ENCODE data around the gene HAPLN3. TPM values are rescaled to one million over a fixed set of nuclear protein-coding genes. Genes with fewer than 3 reads are reported as not detected.

HAPLN3 gene
- total RNA-seq, 1 donor: 18.8 TPM

- peaks cover 14% of the 10 kb centered on the region for H3K27me3 ChIP-seq (ENCODE audit: insufficient read depth, low read length)
- no peak overlapping the region for H3K4me2 ChIP-seq (ENCODE audit: insufficient read depth, low read length)
- DNase-seq (ENCODE audit: insufficient read length, low spot score, missing footprints): peak; percentile 80
- no peaks in the 10 kb centered on the region for H4K20me1 ChIP-seq (ENCODE audit: insufficient read depth, low read length)
- no peaks in the 10 kb centered on the region for H3K4me1 ChIP-seq (ENCODE audit: insufficient read depth, low read length)
- no peaks in the 10 kb centered on the region for H3K79me2 ChIP-seq (ENCODE audit: insufficient read depth, low read length)
- no peaks in the 10 kb centered on the region for H3K36me3 ChIP-seq (ENCODE audit: insufficient read depth, low read length)
- no peaks in the 10 kb centered on the region for H3K9me3 ChIP-seq (ENCODE audit: low read depth, low read length)
- no peak overlapping the region for H3K27ac ChIP-seq (ENCODE audit: low read depth, low read length)
- no peak for TF ChIP-seq CTCF (IDR thresholded peaks at IDR 0.05; ENCODE audit: extremely low read depth, low read depth, low read length)
- H3K4me3 ChIP-seq (ENCODE audit: insufficient read depth, low read length): no peak overlapping the region
- no peak overlapping the region for H2AFZ ChIP-seq (ENCODE audit: low read length)
Observed at GRCh38 chr15:88864861-88865497, 30.4 kb downstream of the HAPLN3 start.

- H4K20me1 ChIP-seq (ENCODE audit: insufficient read depth, low read length): no peaks in the 10 kb centered on the region
- no peak overlapping the region for H3K4me2 ChIP-seq (ENCODE audit: insufficient read depth, low read length)
- H3K36me3 ChIP-seq (ENCODE audit: insufficient read depth, low read length): no peaks in the 10 kb centered on the region
- no peak overlapping the region for H3K27ac ChIP-seq (ENCODE audit: low read depth, low read length)
- H3K9me3 ChIP-seq (ENCODE audit: low read depth, low read length): no peaks in the 10 kb centered on the region
- no peaks in the 10 kb centered on the region for H3K79me2 ChIP-seq (ENCODE audit: insufficient read depth, low read length)
- H3K27me3 ChIP-seq (ENCODE audit: insufficient read depth, low read length): peaks cover 2% of the 10 kb centered on the region
- no peaks in the 10 kb centered on the region for H3K4me1 ChIP-seq (ENCODE audit: insufficient read depth, low read length)
- peak; percentile 18 for DNase-seq (ENCODE audit: insufficient read length, low spot score, missing footprints)
- TF ChIP-seq CTCF (IDR thresholded peaks at IDR 0.05; ENCODE audit: extremely low read depth, low read depth, low read length): no peak
- H2AFZ ChIP-seq (ENCODE audit: low read length): no peak overlapping the region
- no peak overlapping the region for H3K4me3 ChIP-seq (ENCODE audit: insufficient read depth, low read length)
Observed at GRCh38 chr15:88863412-88863811, 31.9 kb downstream of the HAPLN3 start.

- no peak for DNase-seq (ENCODE audit: insufficient read length, low spot score, missing footprints)
- H3K4me3 ChIP-seq (ENCODE audit: insufficient read depth, low read length): no peak overlapping the region
- H3K27ac ChIP-seq (ENCODE audit: low read depth, low read length): no peak overlapping the region
- H3K9me3 ChIP-seq (ENCODE audit: low read depth, low read length): no peaks in the 10 kb centered on the region
- H3K79me2 ChIP-seq (ENCODE audit: insufficient read depth, low read length): no peaks in the 10 kb centered on the region
- H3K4me1 ChIP-seq (ENCODE audit: insufficient read depth, low read length): no peaks in the 10 kb centered on the region
- H3K36me3 ChIP-seq (ENCODE audit: insufficient read depth, low read length): no peaks in the 10 kb centered on the region
- H3K4me2 ChIP-seq (ENCODE audit: insufficient read depth, low read length): no peak overlapping the region
- H2AFZ ChIP-seq (ENCODE audit: low read length): no peak overlapping the region
- no peaks in the 10 kb centered on the region for H4K20me1 ChIP-seq (ENCODE audit: insufficient read depth, low read length)
- peaks cover under 1% of the 10 kb centered on the region for H3K27me3 ChIP-seq (ENCODE audit: insufficient read depth, low read length)
- no peak for TF ChIP-seq CTCF (IDR thresholded peaks at IDR 0.05; ENCODE audit: extremely low read depth, low read depth, low read length)
Observed at GRCh38 chr15:88860212-88860611, 35.1 kb downstream of the HAPLN3 start.

- H3K4me3 ChIP-seq (ENCODE audit: insufficient read depth, low read length): no peak overlapping the region
- no peak for TF ChIP-seq CTCF (IDR thresholded peaks at IDR 0.05; ENCODE audit: extremely low read depth, low read depth, low read length)
- H3K36me3 ChIP-seq (ENCODE audit: insufficient read depth, low read length): no peaks in the 10 kb centered on the region
- no peak overlapping the region for H3K4me2 ChIP-seq (ENCODE audit: insufficient read depth, low read length)
- no peaks in the 10 kb centered on the region for H3K9me3 ChIP-seq (ENCODE audit: low read depth, low read length)
- H4K20me1 ChIP-seq (ENCODE audit: insufficient read depth, low read length): no peaks in the 10 kb centered on the region
- DNase-seq (ENCODE audit: insufficient read length, low spot score, missing footprints): no peak
- H3K79me2 ChIP-seq (ENCODE audit: insufficient read depth, low read length): no peaks in the 10 kb centered on the region
- peaks cover 4% of the 10 kb centered on the region for H3K27me3 ChIP-seq (ENCODE audit: insufficient read depth, low read length)
- H3K4me1 ChIP-seq (ENCODE audit: insufficient read depth, low read length): no peaks in the 10 kb centered on the region
- no peak overlapping the region for H3K27ac ChIP-seq (ENCODE audit: low read depth, low read length)
- H2AFZ ChIP-seq (ENCODE audit: low read length): no peak overlapping the region
Observed at GRCh38 chr15:88859550-88859949, 35.8 kb downstream of the HAPLN3 start.

All from osteoblast (primary cell).